CD14-positive monocyte (primary cell): Measurements from ENCODE around the gene FXYD5. TPM values are rescaled to one million over a fixed set of nuclear protein-coding genes. Genes with fewer than 3 reads are reported as not detected.

ENCODE experiments used
- DNase-seq, 3 donors: peaks; one replicate each; pipeline ENCODE4 v3.0.0-alpha.2; 2011 to 2022
- H2AFZ ChIP-seq: 2 replicates; pipeline ENCODE4 v1.6.0; 2012; ENCODE audit warnings: mild to moderate bottlenecking, low read depth, low read length, inconsistent platforms; ENCODE audit not compliant: insufficient read depth, poor library complexity, severe bottlenecking
- H3K27ac ChIP-seq, 2 donors: 1 replicate in 1 of 2; 2 replicates in 1 of 2; pipeline ENCODE4 v1.5.1; 2012 to 2013; ENCODE audit warnings: low read length in 2 of 2, control low read depth in 1 of 2, inconsistent platforms in 1 of 2, low read depth in 1 of 2, mild to moderate bottlenecking in 1 of 2
- H3K27me3 ChIP-seq, 2 donors: one replicate each; pipeline versions ENCODE4 v1.6.0 to v1.6.1; 2011 to 2013; ENCODE audit warnings: low read length in 2 of 2; ENCODE audit not compliant: control insufficient read depth in 2 of 2, insufficient read depth in 2 of 2
- H3K36me3 ChIP-seq, 2 donors: replicated peaks in 1 of 2; 1 replicate in 1 of 2; 2 replicates in 1 of 2; pipeline versions ENCODE4 v1.5.1 to v1.6.1; 2012 to 2013; ENCODE audit warnings: low read length in 2 of 2, control low read depth in 1 of 2, inconsistent platforms in 1 of 2, mild to moderate bottlenecking in 1 of 2; ENCODE audit not compliant: insufficient read depth in 2 of 2, control insufficient read depth in 1 of 2
- H3K4me1 ChIP-seq, 2 donors: 1 replicate in 1 of 2; 2 replicates in 1 of 2; pipeline versions ENCODE4 v1.5.1 to v1.6.1; 2012 to 2013; ENCODE audit warnings: low read length in 2 of 2, control low read depth in 1 of 2, inconsistent platforms in 1 of 2, mild to moderate bottlenecking in 1 of 2, moderate library complexity in 1 of 2; ENCODE audit not compliant: insufficient read depth in 2 of 2, control insufficient read depth in 1 of 2
- H3K4me2 ChIP-seq: replicated peaks from 2 replicates; pipeline ENCODE3; 2012; ENCODE audit warnings: low read length, moderate library complexity, mild to moderate bottlenecking; ENCODE audit not compliant: poor library complexity, severe bottlenecking; ENCODE audit errors: extremely low read depth
- H3K4me3 ChIP-seq, 3 experiments: fragments of 200-600 bp in 1 of 3; sonication (generic) in 1 of 3; replicated peaks in 1 of 3; 1 replicate in 2 of 3; 2 replicates in 1 of 3; pipeline ENCODE4 v1.5.1; 2011 to 2013; ENCODE audit warnings: low read length in 3 of 3, mild to moderate bottlenecking in 3 of 3, control low read depth in 2 of 3, low read depth in 2 of 3, inconsistent platforms in 1 of 3, moderate library complexity in 1 of 3
- H3K79me2 ChIP-seq: 2 replicates; pipeline ENCODE4 v1.6.0; 2012; ENCODE audit warnings: mild to moderate bottlenecking, control low read depth, inconsistent platforms, low read length, moderate library complexity; ENCODE audit not compliant: insufficient read depth
- H3K9ac ChIP-seq: 2 replicates; pipeline ENCODE4 v1.6.0; 2017; ENCODE audit warnings: low read length, mild to moderate bottlenecking; ENCODE audit not compliant: insufficient read depth, poor library complexity, severe bottlenecking
- H3K9me3 ChIP-seq, 2 donors: replicated peaks in 1 of 2; 1 replicate in 1 of 2; 2 replicates in 1 of 2; pipeline versions ENCODE4 v1.5.1 to v1.6.1; 2012 to 2013; ENCODE audit warnings: low read length in 2 of 2, control low read depth in 1 of 2; ENCODE audit not compliant: control insufficient read depth in 1 of 2, insufficient read depth in 1 of 2
- H4K20me1 ChIP-seq: 2 replicates; pipeline ENCODE4 v1.6.0; 2012; ENCODE audit warnings: mild to moderate bottlenecking, low read length, control low read depth, moderate library complexity; ENCODE audit not compliant: insufficient read depth
- H3K27ac Mint-ChIP-seq, 7 donors: one replicate each; pipeline ENCODE4 v1.8.0; 2020; ENCODE audit warnings: mild to moderate bottlenecking in 7 of 7, mixed read lengths in 7 of 7, moderate library complexity in 6 of 7, inconsistent platforms in 2 of 7
- H3K27me3 Mint-ChIP-seq, 3 donors: one replicate each; pipeline ENCODE4 v1.8.0; 2021 to 2022; ENCODE audit warnings: low read depth in 3 of 3, mild to moderate bottlenecking in 3 of 3, mixed read lengths in 3 of 3, moderate library complexity in 3 of 3, inconsistent platforms in 1 of 3
- H3K36me3 Mint-ChIP-seq, 2 donors: one replicate each; pipeline ENCODE4 v1.8.0; 2020; ENCODE audit warnings: mixed read lengths in 2 of 2, inconsistent platforms in 1 of 2, mild to moderate bottlenecking in 1 of 2
- H3K4me1 Mint-ChIP-seq: one replicate; pipeline ENCODE4 v1.8.0; 2020; ENCODE audit warnings: mild to moderate bottlenecking, mixed read lengths
- H3K4me3 Mint-ChIP-seq, 2 donors: one replicate each; pipeline ENCODE4 v1.8.0; 2020; ENCODE audit warnings: mild to moderate bottlenecking in 2 of 2, mixed read lengths in 2 of 2, moderate library complexity in 1 of 2
- H3K9me3 Mint-ChIP-seq, 7 donors: one replicate each; pipeline ENCODE4 v1.8.0; 2020 to 2022; ENCODE audit warnings: mixed read lengths in 7 of 7, mild to moderate bottlenecking in 6 of 7, moderate library complexity in 6 of 7, inconsistent platforms in 2 of 7
- WGBS: methylation state at CpG from one replicate; pipeline ENCODE4 v1.1.5; 2013; ENCODE audit warnings: missing lambda C conversion rate; ENCODE audit not compliant: insufficient coverage; 5-methylcytosine and 5-hydroxymethylcytosine counted together
- intact Hi-C, 2 donors: fragments of 100-400 bp; cut with micrococcal nuclease; formaldehyde crosslinking; loops; one replicate each; pipeline versions ENCODE4 v1.15.0 to v1.15.1; 2023
- polyA plus RNA-seq, 3 donors: library from polyadenylated mRNA; depleted of rRNA in 1 of 3; unstranded in 2 of 3; stranded (reverse) in 1 of 3; fragments of 300-500 nt in 2 of 3; fragments of >200 nt in 1 of 3; fragmentation: Illumina TruSeq in 2 of 3; gene quantifications; 1 replicate in 2 of 3; 2 replicates in 1 of 3; pipeline ENCODE4 v1.2.3, GENCODE V29; 2012 to 2021
- TF ChIP-seq, protein P1 (sequence below): fragments of 200-600 bp; IDR thresholded peaks from one replicate; pipeline ENCODE4 v1.8.0; 2022; ENCODE audit warnings: antibody characterized with exemption, mild to moderate bottlenecking

The FXYD5 gene
- polyA plus RNA-seq, 3 donors: 204 to 673 (median 312) TPM

DNA sequence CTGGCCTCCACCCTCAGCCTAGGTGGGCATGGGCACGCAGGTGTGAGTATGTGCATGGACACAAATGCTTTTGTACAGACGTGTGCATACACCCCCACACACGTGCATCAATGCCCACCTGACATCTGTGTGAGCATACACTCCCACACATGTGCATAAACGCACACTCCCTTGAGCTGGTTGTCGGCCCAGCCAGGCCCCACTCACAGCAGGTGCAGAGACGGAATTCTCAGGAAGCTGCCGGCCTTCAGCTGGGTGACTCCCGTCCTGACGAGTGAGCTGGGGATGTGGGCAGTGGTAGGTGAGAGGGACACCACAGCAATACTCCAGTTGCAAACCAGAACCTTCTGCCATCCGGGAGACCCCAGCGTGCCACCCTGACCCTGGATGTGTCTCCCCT is 20.7 kb upstream of the FXYD5 start:
- DNase-seq: no peak
- Histone ChIP-seq H4K20me1 (no peaks in the 10 kb centered on the region), H2AFZ (no peak overlapping the region), H3K27ac (no peak overlapping the region), H3K4me3 (no peak overlapping the region), H3K79me2 (no peaks in the 10 kb centered on the region), H3K9me3 (no peaks in the 10 kb centered on the region), H3K4me2 (no peak overlapping the region), H3K27me3 (no peaks in the 10 kb centered on the region), H3K4me1 (peaks cover 10% of the 10 kb centered on the region in 2 donors), H3K36me3 (no peaks in the 10 kb centered on the region), H3K9ac (no peak overlapping the region)
- 100% methylated on average over 1 of the region's 11 CpGs for WGBS
- H3K9me3 Mint-ChIP-seq: peaks cover 0 to 3% (median 0%) of the 10 kb centered on the region in 7 donors
- H3K4me1 Mint-ChIP-seq: peaks cover 11% of the 10 kb centered on the region
- TF ChIP-seq, protein P1, sequence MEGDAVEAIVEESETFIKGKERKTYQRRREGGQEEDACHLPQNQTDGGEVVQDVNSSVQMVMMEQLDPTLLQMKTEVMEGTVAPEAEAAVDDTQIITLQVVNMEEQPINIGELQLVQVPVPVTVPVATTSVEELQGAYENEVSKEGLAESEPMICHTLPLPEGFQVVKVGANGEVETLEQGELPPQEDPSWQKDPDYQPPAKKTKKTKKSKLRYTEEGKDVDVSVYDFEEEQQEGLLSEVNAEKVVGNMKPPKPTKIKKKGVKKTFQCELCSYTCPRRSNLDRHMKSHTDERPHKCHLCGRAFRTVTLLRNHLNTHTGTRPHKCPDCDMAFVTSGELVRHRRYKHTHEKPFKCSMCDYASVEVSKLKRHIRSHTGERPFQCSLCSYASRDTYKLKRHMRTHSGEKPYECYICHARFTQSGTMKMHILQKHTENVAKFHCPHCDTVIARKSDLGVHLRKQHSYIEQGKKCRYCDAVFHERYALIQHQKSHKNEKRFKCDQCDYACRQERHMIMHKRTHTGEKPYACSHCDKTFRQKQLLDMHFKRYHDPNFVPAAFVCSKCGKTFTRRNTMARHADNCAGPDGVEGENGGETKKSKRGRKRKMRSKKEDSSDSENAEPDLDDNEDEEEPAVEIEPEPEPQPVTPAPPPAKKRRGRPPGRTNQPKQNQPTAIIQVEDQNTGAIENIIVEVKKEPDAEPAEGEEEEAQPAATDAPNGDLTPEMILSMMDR: no peak
- no peaks in the 10 kb centered on the region for H3K36me3 Mint-ChIP-seq
- peaks cover 2 to 9% (median 3%) of the 10 kb centered on the region in 3 donors for H3K27me3 Mint-ChIP-seq
- intact Hi-C loops: loop anchor here in 1 of 2 donors (10.0 kb wide), 1 partner anchor 159 kb away; no protein-coding TSS in a partner anchor
- no peak overlapping the region for H3K27ac Mint-ChIP-seq
- no peak overlapping the region for H3K4me3 Mint-ChIP-seq

DNA sequence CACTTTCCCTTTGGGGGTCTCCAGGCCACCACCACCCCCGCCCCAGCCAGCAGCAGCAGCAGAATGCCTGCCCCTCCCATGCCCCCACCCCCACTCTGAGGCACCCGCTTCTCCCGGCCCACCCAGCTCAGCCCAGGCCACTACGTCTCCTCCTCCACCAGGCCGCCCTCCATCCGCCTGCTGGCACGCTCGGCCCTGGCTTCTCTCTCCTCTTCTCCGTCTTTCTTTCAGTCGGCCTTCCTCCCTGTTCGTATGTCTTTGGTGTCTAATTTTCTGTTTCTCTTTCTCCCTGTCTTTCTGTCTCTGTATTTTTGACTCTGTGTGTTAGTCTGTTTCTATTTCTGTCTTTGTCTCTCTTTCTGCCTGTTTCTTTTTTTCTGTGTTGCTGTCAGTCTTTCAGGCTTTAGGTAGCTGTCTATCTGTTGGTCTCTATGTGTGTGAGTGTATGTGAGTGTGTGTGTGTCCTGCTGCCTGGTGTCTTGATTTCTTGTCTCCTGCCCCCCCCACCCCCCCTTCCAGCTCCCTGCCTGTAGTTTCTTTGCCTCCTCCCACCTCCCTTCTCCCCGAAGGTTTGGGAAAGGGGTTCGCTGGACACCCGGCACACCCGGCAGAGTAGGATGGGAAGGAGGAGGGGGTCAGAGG is 19.8 kb upstream of the FXYD5 start, which contains the start of gene LGI4:
TSS of gene LGI4 (minus strand) at position 459 of the 642 bp plus-strand sequence. CDS start at position 80, 379 bp downstream.
- H3K27ac ChIP-seq: no peak within 1 kb of the TSS
- no peak within 1 kb of the TSS for H3K4me2 ChIP-seq
- Mint-ChIP-seq H3K4me1 (peaks cover 20% of the 10 kb centered on the region), H3K9me3 (peaks cover 0 to 3% (median 0%) of the 10 kb centered on the region in 7 donors), H3K36me3 (no peaks in the 10 kb centered on the region), H3K27ac (peak within 1 kb of the TSS in 1 of 7 donors; percentile 80), H3K27me3 (peaks cover 0 to 9% (median 1%) of the 10 kb centered on the region in 3 donors), H3K4me3 (no peak within 1 kb of the TSS)
- no peaks in the 10 kb centered on the region for H3K9me3 ChIP-seq
- TF ChIP-seq, protein P1: no peak
- H3K36me3 ChIP-seq: no peaks in the 10 kb centered on the region
- H3K27me3 ChIP-seq: no peaks in the 10 kb centered on the region
- H3K4me1 ChIP-seq: peaks cover 19% of the 10 kb centered on the region in 2 donors
- H2AFZ ChIP-seq: no peak within 1 kb of the TSS
- no peaks in the 10 kb centered on the region for H4K20me1 ChIP-seq
- WGBS: 100% methylated on average over 1 of the region's 15 CpGs
- no peak within 1 kb of the TSS for H3K4me3 ChIP-seq
- H3K79me2 ChIP-seq: no peaks in the 10 kb centered on the region
- no peak for DNase-seq
- intact Hi-C loops: loop anchor here (5.0 to 10.0 kb wide), 2 partner anchors 67 to 160 kb away; no protein-coding TSS in a partner anchor
- H3K9ac ChIP-seq: no peak within 1 kb of the TSS
